SK-N-SH (cell line): Measurements from ENCODE around the gene DMD. TPM values are rescaled to one million over a fixed set of nuclear protein-coding genes. Genes with fewer than 3 reads are reported as not detected.
"Not testable (repeated sequence)": the region's sequence is repeated elsewhere in the genome, so short reads cannot be mapped to it uniquely, and the experiment has no call there.

Experiments
- CTCF ChIA-PET: fragments of 300-600, 350-600 bp; formaldehyde crosslinking; extraction: SDS; loops from one replicate; lab custom pipeline; 2021; lab: Yijun Ruan, JAX
- POLR2A ChIA-PET: fragments of 350-600 bp; sonication (Branson Sonifier 250); formaldehyde crosslinking; extraction: SDS; loops from one replicate; lab custom pipeline; 2020; ENCODE audit warnings: antibody characterized with exemption, inconsistent platforms; lab: Yijun Ruan, JAX
- DNase-seq: peaks from one replicate; pipeline ENCODE4 v3.0.0; 2012
- H2AFZ ChIP-seq: fragments of 200-600 bp; sonication (generic); 2 replicates; pipeline ENCODE4 v1.8.1; 2016; ENCODE audit warnings: antibody characterized with exemption, mild to moderate bottlenecking, low read depth
- H3F3A ChIP-seq: fragments of 200-600 bp; sonication (generic); replicated peaks from 2 replicates; pipeline ENCODE3; 2016; ENCODE audit warnings: antibody characterized with exemption, mild to moderate bottlenecking; ENCODE audit not compliant: insufficient read depth
- H3K27ac ChIP-seq, 2 experiments: fragments of 200-500 bp in 1 of 2; fragments of 200-600 bp in 1 of 2; sonication (Bioruptor generic) in 1 of 2; sonication (generic), shearing (Covaris generic) in 1 of 2; 2 replicates each; pipeline versions ENCODE4 v1.5.1 to v1.6.1; 2014 to 2016; ENCODE audit warnings: low read depth in 2 of 2, inconsistent platforms in 1 of 2, low read length in 1 of 2, mild to moderate bottlenecking in 1 of 2, mixed read lengths in 1 of 2
- H3K27me3 ChIP-seq: fragments of 200-600 bp; sonication (generic), shearing (Covaris generic); 2 replicates; pipeline ENCODE4 v1.6.1; 2016; ENCODE audit warnings: mixed run types; ENCODE audit not compliant: insufficient read depth
- H3K36me3 ChIP-seq, 2 experiments: fragments of 200-500 bp in 1 of 2; fragments of 200-600 bp in 1 of 2; sonication (Bioruptor generic) in 1 of 2; sonication (generic) in 1 of 2; replicated peaks in 1 of 2; 2 replicates each; pipeline versions ENCODE3 to v1.5.1; 2014 to 2016; ENCODE audit warnings: low read length in 1 of 2, mild to moderate bottlenecking in 1 of 2; ENCODE audit not compliant: insufficient read depth in 2 of 2, control insufficient read depth in 1 of 2
- H3K4me1 ChIP-seq, 2 experiments: fragments of 200-500 bp in 1 of 2; fragments of 200-600 bp in 1 of 2; sonication (Bioruptor generic) in 1 of 2; sonication (generic), shearing (Covaris generic) in 1 of 2; 2 replicates each; pipeline versions ENCODE4 v1.5.1 to v1.6.1; 2014 to 2016; ENCODE audit warnings: low read depth in 1 of 2, low read length in 1 of 2, mixed run types in 1 of 2; ENCODE audit not compliant: insufficient read depth in 2 of 2, control insufficient read depth in 1 of 2
- H3K4me2 ChIP-seq: fragments of 200-600 bp; sonication (generic), shearing (Covaris generic); 2 replicates; pipeline ENCODE4 v1.6.1; 2017; ENCODE audit warnings: mixed run types
- H3K4me3 ChIP-seq, 2 experiments: fragments of 200-500 bp in 1 of 2; fragments of 200-600 bp in 1 of 2; sonication (Bioruptor generic) in 1 of 2; sonication (generic), shearing (Covaris generic) in 1 of 2; 2 replicates each; pipeline versions ENCODE4 v1.5.1 to v1.8.1; 2014 to 2016; ENCODE audit warnings: low read depth in 2 of 2, inconsistent platforms in 1 of 2, low read length in 1 of 2, mild to moderate bottlenecking in 1 of 2, mixed read lengths in 1 of 2, moderate library complexity in 1 of 2
- H3K79me2 ChIP-seq: fragments of 200-600 bp; sonication (generic); 2 replicates; pipeline ENCODE4 v1.8.1; 2017; ENCODE audit warnings: mild to moderate bottlenecking; ENCODE audit not compliant: insufficient read depth
- H3K9ac ChIP-seq: fragments of 200-600 bp; sonication (generic); 2 replicates; pipeline ENCODE4 v1.6.1; 2017; ENCODE audit warnings: mixed run types
- H3K9me2 ChIP-seq: fragments of 200-600 bp; sonication (generic); 2 replicates; pipeline ENCODE4 v1.6.1; 2017; ENCODE audit warnings: mixed run types
- H3K9me3 ChIP-seq: fragments of 200-600 bp; sonication (generic); 2 replicates; pipeline ENCODE4 v1.6.1; 2017; ENCODE audit warnings: mixed run types, mild to moderate bottlenecking, moderate library complexity
- H4K20me1 ChIP-seq: fragments of 200-600 bp; sonication (generic); 2 replicates; pipeline ENCODE4 v1.6.1; 2017; ENCODE audit warnings: mild to moderate bottlenecking, mixed run types; ENCODE audit not compliant: insufficient read depth
- ELF1 ChIP-seq: IDR thresholded peaks from 2 replicates; pipeline ENCODE4 v1.4.0; 2012
- EP300 ChIP-seq, 2 experiments: IDR thresholded peaks; 2 replicates each; pipeline versions ENCODE4 v1.4.0 to v1.6.1; 2012; ENCODE audit warnings: borderline replicate concordance in 1 of 2, low read depth in 1 of 2, low read length in 1 of 2
- FOSL2 ChIP-seq: IDR thresholded peaks from 2 replicates; pipeline ENCODE4 v1.4.0; 2012; ENCODE audit warnings: low read depth, mild to moderate bottlenecking, moderate library complexity, borderline replicate concordance
- FOXJ3 ChIP-seq: sonication (generic); formaldehyde crosslinking; IDR thresholded peaks from 2 replicates; pipeline ENCODE4 v1.5.1; 2020; ENCODE audit warnings: mild to moderate bottlenecking, missing genetic modification reagents
- FOXM1 ChIP-seq: IDR thresholded peaks from 2 replicates; pipeline ENCODE4 v1.4.0; 2012; ENCODE audit warnings: low read depth, mild to moderate bottlenecking
- MEF2A ChIP-seq: IDR thresholded peaks from 2 replicates; pipeline ENCODE4 v1.4.0; 2012; ENCODE audit warnings: low read depth, borderline replicate concordance
- NFIC ChIP-seq: IDR thresholded peaks from 2 replicates; pipeline ENCODE4 v1.4.0; 2012; ENCODE audit warnings: borderline replicate concordance
- NRF1 ChIP-seq: IDR thresholded peaks from 2 replicates; pipeline ENCODE4 v1.6.1; 2012; ENCODE audit warnings: low read depth, mild to moderate bottlenecking, low read length
- RAD21 ChIP-seq: IDR thresholded peaks from 2 replicates; pipeline ENCODE4 v1.6.1; 2012; ENCODE audit warnings: mild to moderate bottlenecking, low read length
- RFX5 ChIP-seq: IDR thresholded peaks from 2 replicates; pipeline ENCODE4 v1.6.1; 2012; ENCODE audit warnings: mild to moderate bottlenecking, improper control_type of control experiment, low read length
- RXRA ChIP-seq: IDR thresholded peaks from 2 replicates; pipeline ENCODE4 v1.4.0; 2012; ENCODE audit warnings: low read depth, mild to moderate bottlenecking, borderline replicate concordance
- SIN3A ChIP-seq: IDR thresholded peaks from 2 replicates; pipeline ENCODE4 v1.6.1; 2012; ENCODE audit warnings: low read depth, mild to moderate bottlenecking, low read length, moderate library complexity, borderline replicate concordance
- TEAD4 ChIP-seq: IDR thresholded peaks from 2 replicates; pipeline ENCODE4 v1.4.0; 2012; ENCODE audit warnings: mild to moderate bottlenecking, borderline replicate concordance; ENCODE audit not compliant: insufficient read depth
- WGBS: methylation state at CpG from one replicate; pipeline ENCODE4 v1.1.6; 2017; ENCODE audit warnings: low lambda C conversion rate; 5-methylcytosine and 5-hydroxymethylcytosine counted together
- polyA plus RNA-seq, 3 experiments: library from polyadenylated mRNA; depleted of rRNA; stranded (reverse); fragments of >200 nt; gene quantifications; 2 replicates each; pipeline ENCODE4 v1.2.3, GENCODE V29; 2012
- TF ChIP-seq, protein P1 (sequence below): fragments of 150-350 bp; IDR thresholded peaks from 2 replicates; pipeline ENCODE4 v1.6.1; 2016; ENCODE audit warnings: mild to moderate bottlenecking, low read depth, low read length
- TF ChIP-seq, protein P2 (sequence below): fragments of 150-350 bp; IDR thresholded peaks from 2 replicates; pipeline ENCODE4 v1.6.1; 2017; ENCODE audit warnings: antibody characterized with exemption, low read length, low read depth, borderline replicate concordance
- TF ChIP-seq, protein P3 (sequence below): IDR thresholded peaks from 2 replicates; pipeline ENCODE4 v1.4.0; 2012; ENCODE audit warnings: low read depth
- TF ChIP-seq, protein P4 (sequence below): IDR thresholded peaks from 2 replicates; pipeline ENCODE4 v1.4.0; 2012; ENCODE audit warnings: low read depth, borderline replicate concordance

DMD gene
- polyA plus RNA-seq, 1 of the 3 experiments (the other 2 are of a cell fraction), result 3.9 TPM

DNA sequence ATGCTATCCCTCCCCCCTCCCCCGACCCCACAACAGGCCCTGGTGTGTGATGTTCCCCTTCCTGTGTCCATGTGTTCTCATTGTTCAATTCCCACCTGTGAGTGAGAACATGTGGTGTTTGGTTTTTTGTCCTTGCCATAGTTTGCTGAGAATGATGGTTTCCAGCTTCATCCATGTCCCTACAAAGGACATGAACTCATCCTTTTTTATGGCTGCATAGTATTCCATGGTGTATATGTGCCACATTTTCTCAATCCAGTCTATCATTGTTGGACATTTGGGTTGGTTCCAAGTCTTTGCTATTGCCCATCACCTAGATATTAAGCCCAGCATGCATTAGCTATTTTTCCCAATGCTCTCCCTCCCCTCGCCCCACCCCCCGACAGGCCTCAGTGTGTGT is 1627.5 kb downstream of the DMD start:
- H3K79me2 ChIP-seq, H3K4me3 ChIP-seq, DNase-seq, H3K27me3 ChIP-seq, H2AFZ ChIP-seq, POLR2A ChIA-PET, H3K4me2 ChIP-seq, H3K9me2 ChIP-seq, H3K9ac ChIP-seq, H4K20me1 ChIP-seq, CTCF ChIA-PET, H3K9me3 ChIP-seq, H3K27ac ChIP-seq, H3F3A ChIP-seq, H3K36me3 ChIP-seq: not testable (repeated sequence)
- H3K4me1 ChIP-seq, result peaks cover 0 to 11% of the 10 kb centered on the region in 2 experiments; a peak in 1 of 4 replicates
- 40% methylated on average over 3 of the region's 3 CpGs for WGBS

DNA sequence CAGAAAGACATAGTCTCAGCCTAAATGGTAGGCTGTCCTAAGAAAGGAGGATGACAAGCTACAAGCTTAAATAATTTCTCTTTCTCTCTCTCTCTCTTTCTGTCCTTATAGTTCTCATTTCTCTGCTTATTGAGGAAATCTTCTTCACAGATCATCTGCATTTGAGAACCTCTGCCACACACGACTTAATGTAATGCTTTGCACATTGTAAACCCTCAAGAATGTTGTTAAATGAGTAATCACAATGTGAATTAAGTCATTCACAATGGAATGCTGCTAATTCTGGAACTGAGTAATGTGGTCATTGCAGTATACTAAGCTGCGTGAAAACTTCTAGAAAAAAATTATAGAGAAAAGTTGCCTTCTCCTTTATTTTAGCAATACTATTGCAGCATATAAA is 1630.6 kb downstream of the DMD start:
- Histone ChIP-seq H3K79me2 (no peaks in the 10 kb centered on the region), H3F3A (no peaks in the 10 kb centered on the region), H2AFZ (no peak overlapping the region), H3K9me3 (no peaks in the 10 kb centered on the region), H3K9me2 (no peaks in the 10 kb centered on the region), H3K36me3 (no peaks in the 10 kb centered on the region), H3K4me3 (no peak overlapping the region), H4K20me1 (no peaks in the 10 kb centered on the region), H3K4me2 (0 out of 2 replicates have a peak overlapping the region, but pooled peaks have one; percentile 2), H3K27me3 (no peaks in the 10 kb centered on the region), H3K9ac (no peak overlapping the region), H3K27ac (peak overlapping the region in 1 of 2 experiments; percentile 41; a peak in 2 of 4 replicates), H3K4me1 (peaks cover 0 to 11% of the 10 kb centered on the region in 2 experiments; a peak in 1 of 4 replicates)
- WGBS, result 17% methylated on average over 2 of the region's 2 CpGs
- ChIA-PET CTCF (no interaction called here), POLR2A (no interaction called here)
- TF ChIP-seq TEAD4, result no peak
- TF ChIP-seq, protein P1, sequence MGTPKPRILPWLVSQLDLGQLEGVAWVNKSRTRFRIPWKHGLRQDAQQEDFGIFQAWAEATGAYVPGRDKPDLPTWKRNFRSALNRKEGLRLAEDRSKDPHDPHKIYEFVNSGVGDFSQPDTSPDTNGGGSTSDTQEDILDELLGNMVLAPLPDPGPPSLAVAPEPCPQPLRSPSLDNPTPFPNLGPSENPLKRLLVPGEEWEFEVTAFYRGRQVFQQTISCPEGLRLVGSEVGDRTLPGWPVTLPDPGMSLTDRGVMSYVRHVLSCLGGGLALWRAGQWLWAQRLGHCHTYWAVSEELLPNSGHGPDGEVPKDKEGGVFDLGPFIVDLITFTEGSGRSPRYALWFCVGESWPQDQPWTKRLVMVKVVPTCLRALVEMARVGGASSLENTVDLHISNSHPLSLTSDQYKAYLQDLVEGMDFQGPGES, result no peak
- no peak for TF ChIP-seq FOXJ3 (CRISPR knock-in tag)
- no peak for TF ChIP-seq ELF1
- no peak for DNase-seq

DNA sequence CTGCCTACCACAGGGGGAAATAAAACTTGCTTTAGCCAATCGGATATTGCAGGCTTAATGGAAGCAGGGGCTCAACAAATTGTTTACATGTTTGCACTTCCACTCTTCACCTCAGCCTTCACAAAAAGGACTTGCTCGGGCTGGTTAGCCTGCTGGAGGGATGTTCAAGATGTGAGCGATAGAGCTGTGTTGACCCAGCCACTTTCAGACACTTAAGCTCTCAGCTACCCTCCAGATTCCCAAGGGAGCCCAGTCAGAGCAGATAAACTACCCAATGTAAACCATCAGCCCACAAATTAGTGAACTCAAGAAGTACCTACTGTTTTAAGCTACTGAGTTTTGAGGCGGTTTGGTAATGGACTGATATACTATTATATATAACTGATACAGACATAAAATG is 1631.1 kb downstream of the DMD start:
- WGBS, result 58% methylated on average over 4 of the region's 4 CpGs
- TF ChIP-seq MEF2A (no peak), SIN3A (no peak), FOXM1 (no peak), NFIC (no peak), FOSL2 (no peak), RAD21 (no peak), TEAD4 (no peak), NRF1 (no peak), RFX5 (no peak), RXRA (no peak), EP300 (IDR thresholded peaks at IDR 0.05; ENCODE audit: borderline replicate concordance in 1 of 2, low read depth in 1 of 2, low read length in 1 of 2) (no peak)
- TF ChIP-seq, protein P2, sequence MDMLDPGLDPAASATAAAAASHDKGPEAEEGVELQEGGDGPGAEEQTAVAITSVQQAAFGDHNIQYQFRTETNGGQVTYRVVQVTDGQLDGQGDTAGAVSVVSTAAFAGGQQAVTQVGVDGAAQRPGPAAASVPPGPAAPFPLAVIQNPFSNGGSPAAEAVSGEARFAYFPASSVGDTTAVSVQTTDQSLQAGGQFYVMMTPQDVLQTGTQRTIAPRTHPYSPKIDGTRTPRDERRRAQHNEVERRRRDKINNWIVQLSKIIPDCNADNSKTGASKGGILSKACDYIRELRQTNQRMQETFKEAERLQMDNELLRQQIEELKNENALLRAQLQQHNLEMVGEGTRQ, result no peak
- TF ChIP-seq, protein P3, sequence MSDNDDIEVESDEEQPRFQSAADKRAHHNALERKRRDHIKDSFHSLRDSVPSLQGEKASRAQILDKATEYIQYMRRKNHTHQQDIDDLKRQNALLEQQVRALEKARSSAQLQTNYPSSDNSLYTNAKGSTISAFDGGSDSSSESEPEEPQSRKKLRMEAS, result no peak
- TF ChIP-seq, protein P4, sequence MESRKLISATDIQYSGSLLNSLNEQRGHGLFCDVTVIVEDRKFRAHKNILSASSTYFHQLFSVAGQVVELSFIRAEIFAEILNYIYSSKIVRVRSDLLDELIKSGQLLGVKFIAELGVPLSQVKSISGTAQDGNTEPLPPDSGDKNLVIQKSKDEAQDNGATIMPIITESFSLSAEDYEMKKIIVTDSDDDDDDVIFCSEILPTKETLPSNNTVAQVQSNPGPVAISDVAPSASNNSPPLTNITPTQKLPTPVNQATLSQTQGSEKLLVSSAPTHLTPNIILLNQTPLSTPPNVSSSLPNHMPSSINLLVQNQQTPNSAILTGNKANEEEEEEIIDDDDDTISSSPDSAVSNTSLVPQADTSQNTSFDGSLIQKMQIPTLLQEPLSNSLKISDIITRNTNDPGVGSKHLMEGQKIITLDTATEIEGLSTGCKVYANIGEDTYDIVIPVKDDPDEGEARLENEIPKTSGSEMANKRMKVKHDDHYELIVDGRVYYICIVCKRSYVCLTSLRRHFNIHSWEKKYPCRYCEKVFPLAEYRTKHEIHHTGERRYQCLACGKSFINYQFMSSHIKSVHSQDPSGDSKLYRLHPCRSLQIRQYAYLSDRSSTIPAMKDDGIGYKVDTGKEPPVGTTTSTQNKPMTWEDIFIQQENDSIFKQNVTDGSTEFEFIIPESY, result no peak

More for the DNA sequence above, 1631.1 kb downstream of the DMD start:
- no peak overlapping the region for H3K9ac ChIP-seq
- H3K9me3 ChIP-seq, result no peaks in the 10 kb centered on the region
- H3K27ac ChIP-seq, result peak overlapping the region in 1 of 2 experiments; percentile 41; a peak in 2 of 4 replicates
- ChIA-PET POLR2A (no interaction called here), CTCF (no interaction called here)
- no peaks in the 10 kb centered on the region for H3K9me2 ChIP-seq
- no peaks in the 10 kb centered on the region for H4K20me1 ChIP-seq
- H3K36me3 ChIP-seq, result no peaks in the 10 kb centered on the region
- H3K4me2 ChIP-seq, result no peak overlapping the region
- no peak for DNase-seq
- H3K27me3 ChIP-seq, result no peaks in the 10 kb centered on the region
- no peak overlapping the region for H3K4me3 ChIP-seq
- H2AFZ ChIP-seq, result no peak overlapping the region
- peaks cover 0 to 11% of the 10 kb centered on the region in 2 experiments; a peak in 1 of 4 replicates for H3K4me1 ChIP-seq
- no peaks in the 10 kb centered on the region for H3F3A ChIP-seq
- no peaks in the 10 kb centered on the region for H3K79me2 ChIP-seq
